Activated CD8-positive, alpha-beta memory T cell treated with anti-CD3 and anti-CD28 coated beads for 4 hours (primary cell): ENCODE results near the gene PEPD.

Experiments
- DNase-seq, 2 donors: peaks; one replicate each; pipeline ENCODE4 v3.0.0-alpha.2; 2020; ENCODE audit warnings: low read depth in 2 of 2

Gene PEPD

DNA sequence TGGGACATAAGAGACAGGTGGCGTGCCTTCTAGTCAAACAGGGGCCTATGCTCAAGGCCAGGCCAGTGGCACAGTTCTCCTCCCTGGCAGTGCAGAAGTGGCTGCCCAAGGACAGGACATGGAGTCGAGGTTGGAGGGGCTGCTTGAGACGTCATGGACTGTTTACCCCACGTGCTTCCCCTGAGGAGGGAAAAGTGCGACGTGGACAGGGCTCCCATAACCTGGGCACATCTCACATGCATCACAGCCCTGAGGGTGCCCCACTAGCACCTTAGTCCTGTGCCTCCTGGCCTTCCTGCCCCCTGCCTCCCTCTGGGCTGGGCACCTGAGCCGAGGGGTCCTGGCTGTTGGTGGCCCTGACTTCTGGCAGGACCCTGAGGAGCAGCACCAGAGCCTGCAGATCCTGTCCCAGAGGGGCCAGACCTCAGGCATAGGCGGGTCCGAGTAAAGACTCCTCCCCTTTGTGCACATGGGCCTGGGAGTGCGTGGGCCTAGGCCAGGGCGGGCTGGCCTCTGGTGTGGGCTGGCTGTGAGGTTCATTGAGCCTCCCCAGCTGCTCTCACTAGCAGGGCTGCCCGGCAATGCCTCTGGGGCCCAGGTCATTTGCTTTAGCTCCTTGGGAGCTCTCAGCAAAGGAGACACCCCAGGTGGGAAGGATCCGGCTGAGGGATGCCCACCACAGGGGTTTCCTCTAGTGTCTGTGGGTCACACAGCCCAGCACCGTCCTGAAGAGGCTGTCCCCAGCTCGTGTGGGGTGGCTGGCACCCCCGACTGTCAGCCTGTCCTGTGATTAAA, 82.4 kb downstream of the PEPD start:
- DNase-seq = no peak

- DNase-seq = no peak
These were observed 83.5 kb downstream of the PEPD start for GRCh38 chr19:33437821-33438671.

GRCh38 chr19:33437393-33437820, 84.2 kb downstream of the PEPD start:
- no peak for DNase-seq

DNA sequence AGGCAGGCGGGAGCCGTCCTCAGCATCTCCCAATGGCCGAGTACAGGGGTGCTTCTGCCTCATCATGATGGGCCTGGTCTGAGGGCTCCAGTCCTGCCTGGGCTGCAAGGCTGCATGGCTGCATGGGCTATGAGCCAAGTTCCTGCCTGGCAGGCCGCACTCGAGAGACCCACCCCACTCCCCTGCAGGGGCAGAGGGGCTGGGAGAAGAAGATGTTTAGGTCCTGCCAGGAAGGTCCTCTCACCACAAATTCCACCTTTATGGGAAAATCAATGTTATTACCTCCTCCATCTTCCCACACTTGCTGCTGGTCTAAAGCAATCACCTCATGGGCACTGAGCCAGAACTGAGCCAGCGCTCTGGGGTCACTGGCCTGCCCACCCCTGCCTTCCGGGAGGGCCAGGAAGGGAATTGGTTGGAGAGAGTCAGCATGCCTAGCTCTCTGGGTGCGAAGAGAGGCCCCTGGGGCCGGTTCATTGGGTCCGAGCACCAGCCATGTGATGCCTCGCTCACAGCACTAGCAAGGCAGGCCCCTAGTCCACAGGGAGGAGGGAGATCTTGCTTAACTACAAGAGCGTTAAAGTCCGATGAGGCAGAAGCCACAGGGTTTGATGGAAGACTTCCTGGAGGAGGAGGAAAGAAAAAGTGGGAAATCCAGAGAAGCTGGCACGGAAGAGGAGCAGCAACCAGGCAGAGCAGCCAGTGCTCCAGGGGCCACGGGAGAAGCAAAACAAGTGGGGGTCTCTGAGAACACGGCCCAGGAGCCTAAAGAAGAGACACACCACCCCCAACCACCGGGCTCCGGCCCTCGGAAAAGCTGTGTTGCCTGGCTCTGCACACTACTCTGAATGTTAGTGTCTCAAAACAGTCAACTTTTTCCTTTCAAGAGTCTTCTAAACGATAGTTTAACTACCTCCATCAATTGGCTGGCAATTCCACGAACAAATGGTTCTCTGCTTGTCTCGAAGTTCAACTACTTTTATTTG, 84.9 kb downstream of the PEPD start:
- DNase-seq = no peak

DNA sequence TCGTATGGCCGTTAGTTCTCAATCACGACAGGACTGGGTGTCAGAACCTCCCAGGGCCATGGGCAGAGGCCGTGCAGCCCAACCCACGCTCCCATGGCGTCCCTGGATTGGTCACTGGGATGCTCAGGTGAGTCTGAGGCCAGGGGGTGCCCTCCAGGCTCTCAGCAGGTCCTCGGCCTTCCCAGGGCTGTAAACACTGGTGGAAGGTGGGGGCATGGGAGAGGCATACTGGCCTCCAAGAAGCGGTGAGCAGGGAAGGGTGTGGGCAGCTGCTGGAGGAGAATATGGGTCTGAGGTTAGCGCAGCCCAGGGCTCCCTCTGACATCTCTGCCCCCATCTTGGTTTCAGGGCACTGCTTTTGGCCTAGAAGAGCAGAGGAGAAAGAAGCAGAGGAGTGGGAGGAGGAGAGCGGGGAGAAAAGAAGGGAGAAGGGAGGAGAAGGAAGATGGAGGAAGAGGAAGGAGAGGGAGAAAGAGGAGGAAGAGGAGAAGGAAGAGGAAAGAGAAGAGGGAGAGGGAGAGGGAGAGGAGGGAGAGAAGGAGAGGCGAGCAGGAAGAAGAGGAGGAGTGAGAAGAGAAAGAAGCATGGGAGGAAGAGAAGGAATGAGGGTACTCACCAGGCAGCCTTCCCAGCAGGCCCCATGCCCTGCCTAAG, 85.8 kb downstream of the PEPD start:
- DNase-seq = no peak

DNA sequence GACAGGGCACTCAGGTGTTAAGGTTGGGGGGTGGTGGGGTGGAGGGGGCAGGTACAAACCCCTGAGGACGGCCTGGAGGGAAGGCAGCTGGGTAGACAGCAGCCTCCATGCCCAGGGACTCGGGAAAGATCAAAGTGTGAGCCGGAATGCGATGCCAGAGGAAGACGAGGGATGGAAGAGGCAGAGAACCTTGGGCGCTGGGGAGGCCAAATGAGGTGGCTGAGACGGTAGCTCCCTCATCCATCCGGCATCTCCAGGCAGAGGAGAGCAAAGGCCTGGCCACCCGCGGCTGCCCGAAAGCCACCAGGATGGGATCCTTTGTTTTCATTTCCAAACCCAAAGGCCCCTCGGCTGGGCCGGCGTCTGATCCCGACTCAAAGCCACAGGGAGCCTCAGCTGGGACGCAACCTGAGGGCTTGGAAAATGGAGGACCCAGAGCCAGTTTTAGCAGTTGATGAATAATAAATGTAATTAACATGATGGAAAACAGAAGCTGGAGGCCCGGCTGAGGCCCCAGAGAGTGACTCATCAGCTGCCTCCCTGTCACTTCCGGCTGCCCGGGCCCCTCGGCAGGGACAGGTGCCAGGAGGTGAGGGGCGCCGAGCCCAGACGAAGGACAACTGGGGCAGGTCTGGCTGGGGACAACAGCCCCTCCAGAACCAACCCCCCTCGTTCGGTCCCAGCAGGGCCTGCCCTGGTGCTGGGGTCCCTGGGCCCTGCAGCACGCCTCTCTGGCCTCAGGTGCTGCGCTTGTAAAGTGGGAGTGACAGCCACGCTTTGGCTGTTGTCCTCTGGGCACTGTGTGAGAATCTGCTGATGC, 86.5 kb downstream of the PEPD start:
- no peak for DNase-seq

DNA sequence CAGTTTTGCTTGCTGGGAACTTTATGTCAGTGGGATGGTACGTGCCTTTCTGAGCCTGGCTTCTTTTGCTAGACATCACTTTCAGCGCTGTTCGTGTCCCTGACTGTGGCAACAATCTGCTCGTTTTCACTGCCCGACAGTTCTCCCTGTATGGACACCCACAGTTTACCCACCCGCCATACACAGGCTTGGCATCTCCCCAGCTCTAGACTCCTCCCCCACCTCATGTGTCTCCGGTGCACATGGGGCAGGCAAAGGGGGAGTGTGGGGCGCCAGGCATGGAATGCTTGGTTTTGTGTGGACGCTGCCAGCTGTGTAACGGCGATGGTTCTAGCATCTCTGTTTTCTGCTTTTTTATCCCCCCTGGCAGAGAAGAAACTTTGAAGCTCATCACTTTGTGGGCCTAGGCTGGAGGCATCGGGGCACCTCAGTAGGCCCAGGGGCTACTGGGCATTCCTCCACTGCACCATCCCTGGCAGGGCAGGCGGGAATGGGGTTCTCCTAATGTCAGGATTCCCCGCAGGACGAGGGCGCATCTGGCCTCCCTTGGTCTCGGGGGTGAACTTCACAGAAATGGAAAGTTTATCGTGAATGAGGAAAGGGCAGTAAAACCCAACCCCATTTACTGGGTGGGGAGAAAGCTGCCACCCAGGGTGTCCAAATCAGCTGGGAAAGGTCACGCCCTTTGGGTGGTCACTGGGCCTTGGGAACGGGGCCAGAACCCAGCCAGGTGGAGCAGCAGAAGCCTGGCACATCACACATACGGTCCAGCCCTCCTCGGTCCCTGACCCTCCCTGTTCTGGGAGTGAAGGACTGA, 87.3 kb downstream of the PEPD start:
- no peak for DNase-seq

DNA sequence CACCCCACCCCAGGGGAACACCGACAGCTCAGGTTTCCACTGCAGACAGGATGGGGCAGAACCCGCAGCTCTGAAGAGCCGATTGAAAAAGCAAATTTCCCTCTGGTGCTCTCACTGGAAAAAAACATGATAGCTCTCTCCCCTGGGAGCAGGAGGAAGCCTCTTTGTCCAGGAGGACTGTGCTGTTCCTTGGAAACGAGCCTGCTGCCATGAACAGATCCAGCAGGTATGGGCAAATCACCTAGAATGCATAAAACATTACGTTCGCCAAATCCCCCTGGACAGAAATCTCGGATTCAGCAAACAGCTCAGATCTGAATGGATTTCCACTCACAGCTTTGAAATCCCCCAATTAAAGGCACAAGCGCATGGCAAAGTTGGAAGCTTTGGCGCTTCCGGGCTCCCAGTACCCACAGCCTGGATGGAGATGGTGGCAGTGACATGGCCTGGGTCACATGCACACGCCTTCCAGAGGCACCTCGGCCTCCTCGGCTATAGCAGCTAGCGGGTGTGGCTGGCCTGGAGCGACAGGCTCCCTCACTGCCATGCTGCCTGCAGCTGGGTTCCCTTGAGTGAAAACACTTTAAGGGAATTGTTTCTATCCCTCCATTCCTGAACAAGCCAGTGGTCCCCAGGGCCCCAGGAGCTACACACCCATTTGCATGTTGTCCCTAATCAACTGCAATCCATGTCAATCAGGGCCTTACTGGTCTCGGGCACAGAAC, 89.0 kb downstream of the PEPD start:
- DNase-seq = no peak

DNA sequence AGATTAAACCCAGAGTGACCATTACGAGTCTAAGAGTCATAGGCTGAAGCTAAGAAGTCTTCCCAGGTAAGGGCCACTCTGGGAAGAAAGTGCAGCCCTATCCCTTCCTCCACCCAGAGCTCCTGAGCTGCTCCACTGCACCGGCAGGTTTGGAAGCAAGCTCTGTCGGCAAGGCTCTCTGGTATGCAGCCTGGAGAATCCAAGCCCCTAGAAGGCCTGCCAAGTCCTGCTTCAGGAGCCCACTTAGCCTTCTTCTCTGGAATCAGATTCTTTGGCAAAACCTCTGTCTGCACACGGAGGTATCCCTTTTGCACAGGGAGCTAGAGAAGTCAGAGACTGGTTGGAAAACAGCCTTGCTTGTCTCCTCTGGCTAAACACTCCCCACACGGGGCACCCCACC, 89.6 kb downstream of the PEPD start:
- DNase-seq = no peak

DNA sequence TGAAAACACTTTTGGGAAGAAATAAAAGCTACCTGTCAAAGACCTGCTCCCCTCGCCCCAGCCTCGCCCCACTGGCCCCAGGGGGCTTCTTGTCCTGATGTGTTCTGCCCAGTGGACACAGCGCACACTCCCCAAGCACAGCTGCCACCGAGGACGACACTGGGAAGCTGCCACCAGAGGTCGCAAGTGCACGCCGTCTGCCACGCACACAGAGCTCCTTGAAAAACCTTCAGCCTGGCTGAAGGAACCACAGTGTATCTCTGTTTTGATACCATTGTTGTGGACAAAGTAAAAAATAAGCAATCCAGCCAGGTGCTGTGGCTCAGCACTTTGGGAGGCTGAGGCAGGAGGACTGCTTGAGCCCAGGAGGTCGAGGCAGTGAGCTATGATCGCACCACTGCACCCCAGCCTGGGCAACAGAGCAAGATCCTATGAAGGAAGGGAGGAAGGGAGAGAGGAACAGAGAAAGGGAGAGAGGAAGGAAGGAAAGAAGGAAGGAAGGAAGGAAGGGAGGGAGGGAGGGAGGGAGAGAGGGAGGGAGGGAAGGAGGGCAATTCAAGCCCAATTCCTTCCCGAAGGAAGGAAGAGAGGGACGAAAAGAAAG, 90.8 kb downstream of the PEPD start:
- DNase-seq = peak in 1 of 2 donors; percentile 16

DNA sequence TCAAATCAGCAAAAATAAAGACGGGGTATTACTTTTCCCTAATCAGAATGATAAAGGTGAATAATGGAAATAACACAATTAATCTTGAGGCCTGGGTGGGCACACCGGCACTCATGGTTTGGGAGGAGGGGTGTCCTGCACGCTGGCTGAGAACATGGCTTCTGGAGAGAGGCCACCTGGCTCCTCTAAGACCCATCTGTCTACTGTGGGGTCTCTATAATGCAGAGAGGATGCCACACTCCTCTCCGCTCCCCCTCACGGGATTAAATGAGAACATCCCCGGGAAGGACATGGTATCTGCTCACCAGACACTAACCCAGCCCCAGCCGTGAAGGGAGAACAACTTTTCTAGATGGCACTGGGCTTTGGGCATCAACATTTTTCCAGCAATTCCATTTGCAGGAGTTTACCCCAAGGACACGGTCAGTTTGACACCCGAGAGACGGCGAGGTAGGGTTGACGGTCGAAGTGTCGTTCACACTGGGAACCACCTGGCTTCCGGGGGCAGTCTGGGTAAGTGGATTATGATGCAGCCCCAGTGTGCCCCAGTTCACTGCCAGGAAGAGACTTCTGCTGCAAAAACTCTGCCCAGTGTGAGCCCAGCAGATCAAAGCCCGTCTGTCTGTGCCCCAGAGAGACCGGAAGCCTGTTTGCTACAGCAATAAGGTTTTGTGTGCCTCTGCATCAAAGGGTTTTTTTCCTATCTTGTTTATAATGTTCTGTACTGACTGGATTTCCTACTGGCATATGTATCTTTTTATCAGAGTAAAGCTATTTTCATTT, 91.5 kb downstream of the PEPD start:
- no peak for DNase-seq

GRCh38 chr19:33428627-33429125, 92.9 kb downstream of the PEPD start:
- DNase-seq = no peak

GRCh38 chr19:33427801-33428626, 93.6 kb downstream of the PEPD start:
- no peak for DNase-seq

DNA sequence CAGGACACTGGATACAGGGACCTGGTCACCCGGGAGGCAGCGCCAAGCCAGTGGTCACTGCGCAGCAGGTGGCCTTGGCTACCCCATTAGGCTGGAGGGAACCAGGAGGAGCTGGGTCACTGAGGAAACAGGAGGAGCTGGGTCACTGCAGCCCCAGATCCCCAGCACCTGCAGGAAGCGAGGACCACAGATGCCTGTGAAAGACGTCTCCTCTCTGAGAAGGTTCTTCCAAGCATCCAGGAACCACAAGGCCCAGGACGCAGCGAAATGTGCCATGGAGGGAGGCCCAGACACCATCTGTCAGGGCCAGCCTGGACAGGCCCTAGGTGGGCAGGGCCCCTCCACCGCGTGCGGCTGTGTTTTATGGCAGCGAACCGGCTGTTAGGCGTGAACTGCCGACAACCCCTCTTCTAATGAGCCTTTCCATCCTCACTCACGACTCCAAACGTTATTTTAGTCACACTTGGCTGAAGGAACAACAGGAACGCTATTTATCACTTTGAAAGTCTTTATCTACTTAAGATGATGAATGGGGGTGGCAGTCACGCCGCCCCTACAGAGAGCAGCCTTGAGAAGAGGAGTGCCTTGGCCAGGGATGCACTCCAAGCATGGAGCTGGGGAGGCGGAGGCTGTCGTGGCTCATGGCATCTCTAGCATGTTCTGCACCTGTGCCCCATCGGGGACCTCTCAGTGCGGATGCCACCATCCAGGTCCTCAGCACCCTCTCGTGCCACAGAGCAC, 94.8 kb downstream of the PEPD start:
- DNase-seq = no peak

DNA sequence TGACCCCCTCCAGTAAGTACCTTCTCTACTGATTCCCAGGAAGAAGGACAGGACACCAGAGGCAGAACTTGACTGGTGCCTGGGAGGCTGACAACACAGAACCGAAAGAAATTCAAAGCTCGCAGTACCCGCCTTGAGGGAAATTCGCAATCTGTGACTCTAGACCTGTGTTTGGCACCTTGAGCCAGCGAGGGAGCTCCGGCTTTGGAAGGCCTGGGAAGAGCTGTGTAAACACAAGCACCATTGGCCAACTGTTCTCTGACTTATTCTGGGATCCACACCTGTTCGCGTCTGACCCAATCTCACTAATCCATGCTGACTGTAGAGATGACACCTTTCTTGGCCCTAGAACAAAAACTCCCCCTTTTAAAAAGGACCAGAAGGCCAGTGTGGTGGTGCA, 97.4 kb downstream of the PEPD start:
- no peak for DNase-seq
